Activated CD4-positive, alpha-beta T cell treated with anti-CD3 and anti-CD28 coated beads for 36 hours (primary cell): ENCODE results near the gene ZNF276. TPM values are rescaled to one million over a fixed set of nuclear protein-coding genes. Genes with fewer than 3 reads are reported as not detected.
A peak's percentile ranks its signal among the peaks of the same experiment; 100 is the strongest.
"Not testable (repeated sequence)": the region's sequence is repeated elsewhere in the genome, so short reads cannot be mapped to it uniquely, and the experiment has no call there.

ENCODE experiments used
- ATAC-seq: fragments of 200-7000 bp; cut with Tn5 transposase; one replicate; pipeline ENCODE4 v1.10.0; 2021; ENCODE audit warnings: mild to moderate bottlenecking, moderate library complexity
- CTCF ChIA-PET: fragments of 350-600 bp; sonication (Branson Sonifier 250); formaldehyde crosslinking; loops from one replicate; lab custom pipeline; 2021; ENCODE audit warnings: antibody characterized with exemption; lab: Charles Lee
- POLR2A ChIA-PET: fragments of 350-600 bp; sonication (Branson Sonifier 250); formaldehyde crosslinking; loops from one replicate; lab custom pipeline; 2021; ENCODE audit warnings: antibody characterized with exemption, inconsistent platforms; lab: Charles Lee
- DNase-seq: peaks from one replicate; pipeline ENCODE4 v3.0.0-alpha.2; 2020
- H3K27ac Mint-ChIP-seq: one replicate; pipeline ENCODE4 v1.8.0; 2021; ENCODE audit warnings: mixed read lengths
- H3K27me3 Mint-ChIP-seq: one replicate; pipeline ENCODE4 v1.8.0; 2021; ENCODE audit warnings: mixed read lengths
- H3K36me3 Mint-ChIP-seq: one replicate; pipeline ENCODE4 v1.8.0; 2021; ENCODE audit warnings: low read depth, mixed read lengths
- H3K4me1 Mint-ChIP-seq: one replicate; pipeline ENCODE4 v1.8.0; 2021; ENCODE audit warnings: mixed read lengths
- H3K4me3 Mint-ChIP-seq: one replicate; pipeline ENCODE4 v1.8.0; 2021; ENCODE audit warnings: mild to moderate bottlenecking, moderate library complexity, mixed read lengths
- H3K9me3 Mint-ChIP-seq: one replicate; pipeline ENCODE4 v1.8.0; 2021; ENCODE audit warnings: low read depth, mixed read lengths
- intact Hi-C, 2 experiments: fragments of 100-400 bp; cut with DNase I in 1 of 2; cut with micrococcal nuclease in 1 of 2; formaldehyde crosslinking; loops; one replicate each; pipeline versions ENCODE4 v1.14.2 to v1.15.1; 2022 to 2024; cut with DNase I, micrococcal nuclease
- total RNA-seq, 2 experiments: library from RNA; stranded (reverse); gene quantifications; one replicate each; pipeline ENCODE4 v1.2.3, GENCODE V29; 2021

Gene ZNF276
- total RNA-seq, 2 experiments from 2014 or later = 21.3 to 24.8 TPM

- peaks cover 34% of the 10 kb centered on the region for H3K4me1 Mint-ChIP-seq
- no peak for DNase-seq
- ChIA-PET POLR2A (no interaction called here), CTCF (no interaction called here)
- ATAC-seq = no peak
- no peaks in the 10 kb centered on the region for H3K9me3 Mint-ChIP-seq
- H3K36me3 Mint-ChIP-seq = peaks cover 66% of the 10 kb centered on the region
- H3K27ac Mint-ChIP-seq = peak overlapping the region; percentile 38
- no peaks in the 10 kb centered on the region for H3K27me3 Mint-ChIP-seq
- H3K4me3 Mint-ChIP-seq = no peak overlapping the region
- intact Hi-C loops = no loop called here
Observed at GRCh38 chr16:89765292-89765830, 44.0 kb downstream of the ZNF276 start.

GRCh38 chr16:89770367-89770766 is 49.0 kb downstream of the ZNF276 start:
- no peak overlapping the region for H3K27ac Mint-ChIP-seq
- ChIA-PET POLR2A (no interaction called here), CTCF (no interaction called here)
- intact Hi-C loops = no loop called here
- no peaks in the 10 kb centered on the region for H3K9me3 Mint-ChIP-seq
- DNase-seq = no peak
- peaks cover 3% of the 10 kb centered on the region for H3K4me1 Mint-ChIP-seq
- H3K4me3 Mint-ChIP-seq = no peak overlapping the region
- no peak for ATAC-seq
- H3K36me3 Mint-ChIP-seq = peaks cover 62% of the 10 kb centered on the region
- no peaks in the 10 kb centered on the region for H3K27me3 Mint-ChIP-seq

- no peaks in the 10 kb centered on the region for H3K27me3 Mint-ChIP-seq
- no peaks in the 10 kb centered on the region for H3K9me3 Mint-ChIP-seq
- ATAC-seq = no peak
- H3K27ac Mint-ChIP-seq = no peak overlapping the region
- POLR2A ChIA-PET = no interaction called here
- CTCF ChIA-PET = interaction anchor here (1.0 to 1.1 kb wide), 2 partner anchors 85 to 132 kb away, joined by 4 to 5 read pairs; no protein-coding TSS in a partner anchor
- peaks cover 61% of the 10 kb centered on the region for H3K36me3 Mint-ChIP-seq
- intact Hi-C loops = no loop called here
- DNase-seq = no peak
- H3K4me3 Mint-ChIP-seq = no peak overlapping the region
- H3K4me1 Mint-ChIP-seq = no peaks in the 10 kb centered on the region
Observed at GRCh38 chr16:89775223-89775622, 53.9 kb downstream of the ZNF276 start.

GRCh38 chr16:89778211-89778610 is 56.9 kb downstream of the ZNF276 start:
- DNase-seq, H3K27me3 Mint-ChIP-seq, H3K4me3 Mint-ChIP-seq, H3K4me1 Mint-ChIP-seq, H3K27ac Mint-ChIP-seq, H3K9me3 Mint-ChIP-seq, POLR2A ChIA-PET, ATAC-seq, intact Hi-C loops: not testable (repeated sequence)
- CTCF ChIA-PET = interaction anchor here (0.6 to 1.2 kb wide), 3 partner anchors 35 to 130 kb away, joined by 3 to 4 read pairs (median 3); no protein-coding TSS in a partner anchor
- peaks cover 50% of the 10 kb centered on the region for H3K36me3 Mint-ChIP-seq

GRCh38 chr16:89779231-89779908 is 58.0 kb downstream of the ZNF276 start:
- no peak for ATAC-seq
- intact Hi-C loops = no loop called here
- CTCF ChIA-PET = interaction anchor here (0.7 to 1.3 kb wide), 3 partner anchors 34 to 82 kb away, joined by 3 to 6 read pairs (median 4); no protein-coding TSS in a partner anchor

GRCh38 chr16:89779909-89780305 is 58.6 kb downstream of the ZNF276 start:
- POLR2A ChIA-PET = no interaction called here

More at GRCh38 chr16:89779231-89779908, 58.0 kb downstream of the ZNF276 start:
- Mint-ChIP-seq H3K4me1 (peaks cover under 1% of the 10 kb centered on the region), H3K27ac (no peak overlapping the region), H3K4me3 (no peak overlapping the region), H3K9me3 (no peaks in the 10 kb centered on the region), H3K27me3 (no peaks in the 10 kb centered on the region), H3K36me3 (peaks cover 47% of the 10 kb centered on the region)
- POLR2A ChIA-PET = no interaction called here
- DNase-seq = no peak

GRCh38 chr16:89782489-89782888 is 61.2 kb downstream of the ZNF276 start:
- ATAC-seq (no peak), DNase-seq (no peak)
- Mint-ChIP-seq H3K27me3 (no peaks in the 10 kb centered on the region), H3K27ac (no peak overlapping the region), H3K4me3 (no peak overlapping the region), H3K9me3 (no peaks in the 10 kb centered on the region), H3K36me3 (peaks cover 59% of the 10 kb centered on the region), H3K4me1 (peaks cover 23% of the 10 kb centered on the region)
- intact Hi-C loops = no loop called here
- CTCF ChIA-PET = no interaction called here
- POLR2A ChIA-PET = no interaction called here

More at GRCh38 chr16:89779909-89780305, 58.6 kb downstream of the ZNF276 start:
- DNase-seq (no peak), ATAC-seq (no peak)
- Mint-ChIP-seq H3K9me3 (no peaks in the 10 kb centered on the region), H3K27me3 (no peaks in the 10 kb centered on the region), H3K4me1 (peaks cover 4% of the 10 kb centered on the region), H3K36me3 (peaks cover 51% of the 10 kb centered on the region), H3K4me3 (no peak overlapping the region), H3K27ac (no peak overlapping the region)
- intact Hi-C loops = no loop called here
- CTCF ChIA-PET = interaction anchor here (0.7 to 1.3 kb wide), 3 partner anchors 34 to 82 kb away, joined by 3 to 6 read pairs (median 4); no protein-coding TSS in a partner anchor

- peaks cover 23% of the 10 kb centered on the region for H3K4me1 Mint-ChIP-seq
- H3K9me3 Mint-ChIP-seq, H3K27me3 Mint-ChIP-seq, DNase-seq, intact Hi-C loops, H3K27ac Mint-ChIP-seq, ATAC-seq, H3K4me3 Mint-ChIP-seq: not testable (repeated sequence)
- peaks cover 57% of the 10 kb centered on the region for H3K36me3 Mint-ChIP-seq
- POLR2A ChIA-PET = interaction anchor here (0.7 kb wide), 1 partner anchor 47 kb away, joined by 6 read pairs; no protein-coding TSS in a partner anchor
- CTCF ChIA-PET = interaction anchor here (0.6 to 1.5 kb wide), 2 partner anchors 11 to 76 kb away, joined by 4 read pairs; no protein-coding TSS in a partner anchor
Observed at GRCh38 chr16:89783952-89784351, 62.6 kb downstream of the ZNF276 start.

- ATAC-seq = no peak
- intact Hi-C loops = no loop called here
Observed at GRCh38 chr16:89784406-89784805, 63.1 kb downstream of the ZNF276 start.

GRCh38 chr16:89785523-89786155 is 64.3 kb downstream of the ZNF276 start:
- Mint-ChIP-seq H3K9me3 (no peaks in the 10 kb centered on the region), H3K27ac (no peak overlapping the region), H3K36me3 (peaks cover 53% of the 10 kb centered on the region), H3K4me1 (peaks cover 23% of the 10 kb centered on the region), H3K27me3 (no peaks in the 10 kb centered on the region), H3K4me3 (no peak overlapping the region)
- ATAC-seq (no peak), DNase-seq (no peak)
- intact Hi-C loops = no loop called here
- CTCF ChIA-PET = interaction anchor here (0.6 to 0.7 kb wide), 2 partner anchors 9 to 124 kb away, joined by 3 read pairs; no protein-coding TSS in a partner anchor
- POLR2A ChIA-PET = no interaction called here

More at GRCh38 chr16:89784406-89784805, 63.1 kb downstream of the ZNF276 start:
- no peaks in the 10 kb centered on the region for H3K9me3 Mint-ChIP-seq
- DNase-seq = no peak
- ChIA-PET POLR2A (interaction anchor here (0.7 kb wide), 1 partner anchor 48 kb away, joined by 6 read pairs; no protein-coding TSS in a partner anchor), CTCF (interaction anchor here (0.6 to 1.5 kb wide), 2 partner anchors 10 to 76 kb away, joined by 4 read pairs; no protein-coding TSS in a partner anchor)
- no peak overlapping the region for H3K4me3 Mint-ChIP-seq
- H3K36me3 Mint-ChIP-seq = peaks cover 55% of the 10 kb centered on the region
- no peak overlapping the region for H3K27ac Mint-ChIP-seq
- H3K4me1 Mint-ChIP-seq = peaks cover 23% of the 10 kb centered on the region
- H3K27me3 Mint-ChIP-seq = no peaks in the 10 kb centered on the region
